ENCODE results near the gene PUM2. TPM values are rescaled to one million over a fixed set of nuclear protein-coding genes. Genes with fewer than 3 reads are reported as not detected.

Gene PUM2
- polyA plus RNA-seq, 4 donors: 26.2 to 90.2 (median 31.9) TPM

- H3K9me3 ChIP-seq (ENCODE audit: control insufficient read depth in 2 of 2, insufficient read depth in 1 of 2, low read depth in 1 of 2, low read length in 1 of 2): no peaks in the 10 kb centered on the region
- peak overlapping the region; percentile 82 to 89 (median 88) for H3K27ac ChIP-seq (ENCODE audit: low read depth in 1 of 3, low read length in 2 of 3)
- no peak for DNase-seq
- no peak overlapping the region for H3K4me3 ChIP-seq (ENCODE audit: low read depth in 1 of 3, low read length in 3 of 3)
- no peak for FAIRE-seq
- H3K4me1 ChIP-seq (ENCODE audit: control insufficient read depth in 3 of 3, insufficient read depth in 2 of 3, low read depth in 1 of 3, low read length in 2 of 3): peaks cover 0 to 51% (median 4%) of the 10 kb centered on the region in 3 donors
- H3K36me3 ChIP-seq (ENCODE audit: control insufficient read depth in 3 of 3, insufficient read depth in 2 of 3, low read depth in 1 of 3, low read length in 3 of 3): peaks cover 0 to 80% (median 0%) of the 10 kb centered on the region in 3 donors
- no peaks in the 10 kb centered on the region for H3K27me3 ChIP-seq (ENCODE audit: control insufficient read depth in 3 of 3, insufficient read depth in 3 of 3, low read length in 3 of 3)
- WGBS, 3 donors: 26 to 61% (median 41%) methylated on average over 2 of the region's 2 CpGs
Measured at GRCh38 chr2:20214566-20215182, 136.0 kb downstream of the PUM2 start.

GRCh38 chr2:20213651-20214565, 136.7 kb downstream of the PUM2 start:
- peak; percentile 73 to 74 for DNase-seq
- Histone ChIP-seq H3K4me1 (ENCODE audit: control insufficient read depth in 3 of 3, insufficient read depth in 2 of 3, low read depth in 1 of 3, low read length in 2 of 3) (peaks cover 0 to 53% (median 5%) of the 10 kb centered on the region in 3 donors), H3K27me3 (ENCODE audit: control insufficient read depth in 3 of 3, insufficient read depth in 3 of 3, low read length in 3 of 3) (no peaks in the 10 kb centered on the region), H3K27ac (ENCODE audit: low read depth in 1 of 3, low read length in 2 of 3) (peak overlapping the region; percentile 82 to 89 (median 88)), H3K9me3 (ENCODE audit: control insufficient read depth in 2 of 2, insufficient read depth in 1 of 2, low read depth in 1 of 2, low read length in 1 of 2) (no peaks in the 10 kb centered on the region), H3K4me3 (ENCODE audit: low read depth in 1 of 3, low read length in 3 of 3) (no peak overlapping the region), H3K36me3 (ENCODE audit: control insufficient read depth in 3 of 3, insufficient read depth in 2 of 3, low read depth in 1 of 3, low read length in 3 of 3) (peaks cover 0 to 79% (median 0%) of the 10 kb centered on the region in 3 donors)
- 15 to 49% (median 35%) methylated on average over 8 to 9 of the region's 9 CpGs for WGBS, 3 donors
- no peak for FAIRE-seq

GRCh38 chr2:20212871-20213503, 137.7 kb downstream of the PUM2 start:
- H3K4me3 ChIP-seq (ENCODE audit: low read depth in 1 of 3, low read length in 3 of 3): no peak overlapping the region
- H3K27ac ChIP-seq (ENCODE audit: low read depth in 1 of 3, low read length in 2 of 3): peak overlapping the region; percentile 36 to 89 (median 88)
- DNase-seq: peak; percentile 37 to 69
- H3K36me3 ChIP-seq (ENCODE audit: control insufficient read depth in 3 of 3, insufficient read depth in 2 of 3, low read depth in 1 of 3, low read length in 3 of 3): peaks cover 0 to 74% (median 0%) of the 10 kb centered on the region in 3 donors
- no peaks in the 10 kb centered on the region for H3K9me3 ChIP-seq (ENCODE audit: control insufficient read depth in 2 of 2, insufficient read depth in 1 of 2, low read depth in 1 of 2, low read length in 1 of 2)
- WGBS, 3 donors: 24 to 54% (median 44%) methylated on average over 13 to 16 of the region's 16 CpGs
- FAIRE-seq: no peak
- H3K4me1 ChIP-seq (ENCODE audit: control insufficient read depth in 3 of 3, insufficient read depth in 2 of 3, low read depth in 1 of 3, low read length in 2 of 3): peaks cover 0 to 63% (median 6%) of the 10 kb centered on the region in 3 donors
- no peaks in the 10 kb centered on the region for H3K27me3 ChIP-seq (ENCODE audit: control insufficient read depth in 3 of 3, insufficient read depth in 3 of 3, low read length in 3 of 3)

GRCh38 chr2:20212459-20212870, 138.2 kb downstream of the PUM2 start:
- FAIRE-seq (no peak), DNase-seq (peak in 1 of 2 donors; percentile 61)
- H3K9me3 ChIP-seq (ENCODE audit: control insufficient read depth in 2 of 2, insufficient read depth in 1 of 2, low read depth in 1 of 2, low read length in 1 of 2): no peaks in the 10 kb centered on the region
- no peaks in the 10 kb centered on the region for H3K27me3 ChIP-seq (ENCODE audit: control insufficient read depth in 3 of 3, insufficient read depth in 3 of 3, low read length in 3 of 3)
- no peak overlapping the region for H3K4me3 ChIP-seq (ENCODE audit: low read depth in 1 of 3, low read length in 3 of 3)
- H3K27ac ChIP-seq (ENCODE audit: low read depth in 1 of 3, low read length in 2 of 3): peak overlapping the region; percentile 36 to 89 (median 88)
- peaks cover 0 to 68% (median 11%) of the 10 kb centered on the region in 3 donors for H3K4me1 ChIP-seq (ENCODE audit: control insufficient read depth in 3 of 3, insufficient read depth in 2 of 3, low read depth in 1 of 3, low read length in 2 of 3)
- H3K36me3 ChIP-seq (ENCODE audit: control insufficient read depth in 3 of 3, insufficient read depth in 2 of 3, low read depth in 1 of 3, low read length in 3 of 3): peaks cover 0 to 72% (median 0%) of the 10 kb centered on the region in 3 donors
- 50 to 81% (median 57%) methylated on average over 6 to 11 of the region's 11 CpGs for WGBS, 3 donors

- Histone ChIP-seq H3K4me3 (ENCODE audit: low read depth in 1 of 3, low read length in 3 of 3) (no peak overlapping the region), H3K36me3 (ENCODE audit: control insufficient read depth in 3 of 3, insufficient read depth in 2 of 3, low read depth in 1 of 3, low read length in 3 of 3) (peaks cover 0 to 69% (median 0%) of the 10 kb centered on the region in 3 donors), H3K9me3 (ENCODE audit: control insufficient read depth in 2 of 2, insufficient read depth in 1 of 2, low read depth in 1 of 2, low read length in 1 of 2) (no peaks in the 10 kb centered on the region), H3K27me3 (ENCODE audit: control insufficient read depth in 3 of 3, insufficient read depth in 3 of 3, low read length in 3 of 3) (no peaks in the 10 kb centered on the region), H3K4me1 (ENCODE audit: control insufficient read depth in 3 of 3, insufficient read depth in 2 of 3, low read depth in 1 of 3, low read length in 2 of 3) (peaks cover 3 to 72% (median 11%) of the 10 kb centered on the region in 3 donors), H3K27ac (ENCODE audit: low read depth in 1 of 3, low read length in 2 of 3) (peak overlapping the region in 1 of 3 donors; percentile 88)
- DNase-seq: no peak
- 69 to 80% (median 74%) methylated on average over 14 of the region's 14 CpGs for WGBS, 3 donors
- no peak for FAIRE-seq
Measured at GRCh38 chr2:20211860-20212458, 138.7 kb downstream of the PUM2 start.

GRCh38 chr2:20211420-20211819, 139.2 kb downstream of the PUM2 start:
- H3K27me3 ChIP-seq (ENCODE audit: control insufficient read depth in 3 of 3, insufficient read depth in 3 of 3, low read length in 3 of 3): no peaks in the 10 kb centered on the region
- H3K27ac ChIP-seq (ENCODE audit: low read depth in 1 of 3, low read length in 2 of 3): peak overlapping the region in 1 of 3 donors; percentile 88
- WGBS, 3 donors: 82 to 86% (median 85%) methylated on average over 12 of the region's 12 CpGs
- peaks cover 7 to 77% (median 11%) of the 10 kb centered on the region in 3 donors for H3K4me1 ChIP-seq (ENCODE audit: control insufficient read depth in 3 of 3, insufficient read depth in 2 of 3, low read depth in 1 of 3, low read length in 2 of 3)
- H3K36me3 ChIP-seq (ENCODE audit: control insufficient read depth in 3 of 3, insufficient read depth in 2 of 3, low read depth in 1 of 3, low read length in 3 of 3): peaks cover 0 to 66% (median 0%) of the 10 kb centered on the region in 3 donors
- H3K4me3 ChIP-seq (ENCODE audit: low read depth in 1 of 3, low read length in 3 of 3): no peak overlapping the region
- FAIRE-seq (no peak), DNase-seq (no peak)
- H3K9me3 ChIP-seq (ENCODE audit: control insufficient read depth in 2 of 2, insufficient read depth in 1 of 2, low read depth in 1 of 2, low read length in 1 of 2): no peaks in the 10 kb centered on the region

GRCh38 chr2:20210462-20210861, 140.2 kb downstream of the PUM2 start:
- Histone ChIP-seq H3K27ac (ENCODE audit: low read depth in 1 of 3, low read length in 2 of 3) (peak overlapping the region in 2 of 3 donors; percentile 3 to 25), H3K9me3 (ENCODE audit: control insufficient read depth in 2 of 2, insufficient read depth in 1 of 2, low read depth in 1 of 2, low read length in 1 of 2) (no peaks in the 10 kb centered on the region), H3K4me1 (ENCODE audit: control insufficient read depth in 3 of 3, insufficient read depth in 2 of 3, low read depth in 1 of 3, low read length in 2 of 3) (peaks cover 7 to 73% (median 11%) of the 10 kb centered on the region in 3 donors), H3K27me3 (ENCODE audit: control insufficient read depth in 3 of 3, insufficient read depth in 3 of 3, low read length in 3 of 3) (no peaks in the 10 kb centered on the region), H3K36me3 (ENCODE audit: control insufficient read depth in 3 of 3, insufficient read depth in 2 of 3, low read depth in 1 of 3, low read length in 3 of 3) (peaks cover 0 to 65% (median 0%) of the 10 kb centered on the region in 3 donors), H3K4me3 (ENCODE audit: low read depth in 1 of 3, low read length in 3 of 3) (no peak overlapping the region)
- no peak for DNase-seq
- whole genome bisulfite sequencing, 3 donors: 72 to 80% (median 77%) methylated on average over 8 of the region's 8 CpGs
- FAIRE-seq: no peak

Data from small intestine (tissue), 7 donors.